ENCODE data around the gene SPRED1.
"Not testable (repeated sequence)": the region's sequence is repeated elsewhere in the genome, so short reads cannot be mapped to it uniquely, and the experiment has no call there.

The SPRED1 gene

GRCh38 chr15:38263996-38264395 is 11.4 kb downstream of the SPRED1 start:
- H3K9me3 ChIP-seq (ENCODE audit: low read length), result no peaks in the 10 kb centered on the region
- no peaks in the 10 kb centered on the region for H3K27me3 ChIP-seq (ENCODE audit: control insufficient read depth in 1 of 2, insufficient read depth in 2 of 2, low read length in 2 of 2)
- no peak overlapping the region for H3K27ac ChIP-seq (ENCODE audit: low read depth, low read length)
- no peak overlapping the region for H3K9ac ChIP-seq (ENCODE audit: low read length)
- no peak overlapping the region for H3K4me3 ChIP-seq (ENCODE audit: low read depth in 1 of 2, low read length in 2 of 2)
- peaks cover 17% of the 10 kb centered on the region for H3K4me1 ChIP-seq (ENCODE audit: insufficient read depth, low read length)
- no peaks in the 10 kb centered on the region for H3K36me3 ChIP-seq (ENCODE audit: insufficient read depth, low read length)

GRCh38 chr15:38266247-38266986 is 13.8 kb downstream of the SPRED1 start:
- H3K9ac ChIP-seq (ENCODE audit: low read length), result no peak overlapping the region
- H3K27ac ChIP-seq (ENCODE audit: low read depth, low read length), result no peak overlapping the region
- H3K9me3 ChIP-seq (ENCODE audit: low read length), result no peaks in the 10 kb centered on the region
- peaks cover 17% of the 10 kb centered on the region for H3K4me1 ChIP-seq (ENCODE audit: insufficient read depth, low read length)
- no peak overlapping the region for H3K4me3 ChIP-seq (ENCODE audit: low read depth in 1 of 2, low read length in 2 of 2)
- no peaks in the 10 kb centered on the region for H3K36me3 ChIP-seq (ENCODE audit: insufficient read depth, low read length)
- no peaks in the 10 kb centered on the region for H3K27me3 ChIP-seq (ENCODE audit: control insufficient read depth in 1 of 2, insufficient read depth in 2 of 2, low read length in 2 of 2)

DNA sequence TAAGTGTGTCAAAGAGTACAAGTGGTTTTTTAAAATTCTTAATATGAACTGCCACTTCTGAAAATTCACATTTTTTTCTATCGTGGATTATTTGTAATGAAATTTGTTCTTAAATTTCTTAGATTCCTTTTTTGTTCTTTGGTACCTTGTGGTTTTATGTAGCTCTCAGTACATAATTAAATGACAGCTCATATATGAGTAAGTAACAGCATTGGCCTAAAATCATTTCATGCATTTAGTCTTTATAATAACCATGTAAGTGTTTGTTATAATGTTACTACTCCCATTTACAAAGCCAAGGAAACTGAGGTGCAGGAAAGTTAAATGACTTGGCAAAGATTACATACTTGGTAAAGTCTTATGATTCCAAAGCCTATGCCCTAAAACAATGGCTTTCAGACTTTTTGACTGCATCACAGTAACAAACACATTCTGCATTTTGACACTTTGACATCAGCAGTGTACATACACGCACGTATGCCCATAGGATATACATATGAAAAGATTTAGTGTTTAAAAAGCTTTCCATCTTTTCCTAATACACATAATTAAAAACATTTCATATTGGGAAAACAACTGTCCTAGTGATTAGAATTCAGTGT is 14.9 kb downstream of the SPRED1 start:
- Histone ChIP-seq H3K4me1 (ENCODE audit: insufficient read depth, low read length) (peaks cover 17% of the 10 kb centered on the region), H3K9ac (ENCODE audit: low read length) (no peak overlapping the region), H3K27me3 (ENCODE audit: control insufficient read depth in 1 of 2, insufficient read depth in 2 of 2, low read length in 2 of 2) (no peaks in the 10 kb centered on the region), H3K4me3 (ENCODE audit: low read depth in 1 of 2, low read length in 2 of 2) (no peak overlapping the region), H3K27ac (ENCODE audit: low read depth, low read length) (no peak overlapping the region), H3K36me3 (ENCODE audit: insufficient read depth, low read length) (no peaks in the 10 kb centered on the region), H3K9me3 (ENCODE audit: low read length) (no peaks in the 10 kb centered on the region)

- H3K9ac ChIP-seq (ENCODE audit: low read length), result no peak overlapping the region
- H3K4me1 ChIP-seq (ENCODE audit: insufficient read depth, low read length), result peaks cover 17% of the 10 kb centered on the region
- H3K4me3 ChIP-seq (ENCODE audit: low read depth in 1 of 2, low read length in 2 of 2), result no peak overlapping the region
- no peaks in the 10 kb centered on the region for H3K27me3 ChIP-seq (ENCODE audit: control insufficient read depth in 1 of 2, insufficient read depth in 2 of 2, low read length in 2 of 2)
- H3K36me3 ChIP-seq (ENCODE audit: insufficient read depth, low read length), result no peaks in the 10 kb centered on the region
- no peak overlapping the region for H3K27ac ChIP-seq (ENCODE audit: low read depth, low read length)
- H3K9me3 ChIP-seq (ENCODE audit: low read length), result no peaks in the 10 kb centered on the region
Observed at GRCh38 chr15:38271144-38271543, 18.5 kb downstream of the SPRED1 start.

DNA sequence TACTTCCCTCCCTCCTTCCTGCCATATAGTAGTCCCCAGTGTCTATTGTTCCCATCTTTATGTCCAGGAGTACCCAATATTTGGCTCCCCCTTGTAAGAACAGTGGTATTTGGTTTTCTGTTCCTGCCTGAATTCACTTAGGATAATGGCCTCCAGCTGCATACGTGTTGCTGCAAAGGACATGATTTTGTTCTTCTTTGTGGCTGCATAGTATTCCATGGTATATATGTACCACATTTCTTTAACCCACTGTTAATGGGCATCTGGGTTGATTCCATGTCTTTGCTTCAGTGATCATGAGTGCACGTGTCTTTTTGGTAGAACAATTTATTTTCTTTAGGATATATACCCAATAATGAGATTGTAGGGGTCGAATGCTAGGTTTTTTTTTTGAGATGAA is 19.3 kb downstream of the SPRED1 start:
- H3K4me1 ChIP-seq (ENCODE audit: insufficient read depth, low read length), result peaks cover 12% of the 10 kb centered on the region

DNA sequence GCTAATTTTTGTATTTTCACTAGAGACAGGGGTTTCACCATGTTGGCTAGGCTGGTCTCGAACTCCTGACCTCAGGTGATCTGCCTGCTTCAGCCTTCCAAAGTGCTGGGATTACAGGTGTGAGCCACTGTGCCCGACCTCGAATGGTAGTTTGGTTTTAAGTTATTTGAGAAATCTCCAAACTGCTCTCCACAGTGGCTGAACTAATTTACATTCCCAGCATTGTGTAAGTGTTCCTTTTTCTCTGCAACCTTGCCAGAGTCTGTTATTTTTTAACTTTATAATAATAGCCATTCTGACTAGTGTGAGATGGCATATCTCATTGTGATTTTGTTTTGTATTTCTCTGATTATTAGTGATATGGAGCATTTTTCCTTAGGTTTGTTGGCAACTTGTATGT is 19.8 kb downstream of the SPRED1 start:
- H3K9me3 ChIP-seq (ENCODE audit: low read length); H3K27me3 ChIP-seq (ENCODE audit: control insufficient read depth in 1 of 2, insufficient read depth in 2 of 2, low read length in 2 of 2); H3K36me3 ChIP-seq (ENCODE audit: insufficient read depth, low read length); H3K27ac ChIP-seq (ENCODE audit: low read depth, low read length); H3K4me3 ChIP-seq (ENCODE audit: low read depth in 1 of 2, low read length in 2 of 2); H3K9ac ChIP-seq (ENCODE audit: low read length): not testable (repeated sequence)
- peaks cover 12% of the 10 kb centered on the region for H3K4me1 ChIP-seq (ENCODE audit: insufficient read depth, low read length)

More for the DNA sequence above, 19.3 kb downstream of the SPRED1 start:
- Histone ChIP-seq H3K27ac (ENCODE audit: low read depth, low read length) (no peak overlapping the region), H3K27me3 (ENCODE audit: control insufficient read depth in 1 of 2, insufficient read depth in 2 of 2, low read length in 2 of 2) (no peaks in the 10 kb centered on the region), H3K36me3 (ENCODE audit: insufficient read depth, low read length) (no peaks in the 10 kb centered on the region), H3K4me3 (ENCODE audit: low read depth in 1 of 2, low read length in 2 of 2) (no peak overlapping the region), H3K9ac (ENCODE audit: low read length) (no peak overlapping the region), H3K9me3 (ENCODE audit: low read length) (no peaks in the 10 kb centered on the region)

DNA sequence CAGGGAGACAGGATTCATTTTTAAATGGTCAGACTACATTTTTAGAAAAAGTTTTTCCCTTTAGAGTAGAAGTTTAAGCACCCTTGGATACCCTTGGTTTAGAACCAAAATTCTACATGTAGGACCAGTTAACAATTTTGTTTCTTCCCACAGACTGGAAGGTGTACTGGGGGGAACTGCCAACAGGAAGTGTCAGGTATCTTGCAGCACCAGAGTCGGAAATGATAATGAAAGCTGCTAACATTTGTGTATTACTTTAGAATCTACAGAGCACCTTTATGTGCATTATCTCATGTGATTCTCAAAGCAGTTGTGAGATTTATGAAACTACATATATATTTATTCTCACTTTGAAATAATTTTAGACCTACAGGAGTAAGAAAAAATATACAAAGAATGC is 21.5 kb downstream of the SPRED1 start:
- H3K27me3 ChIP-seq (ENCODE audit: control insufficient read depth in 1 of 2, insufficient read depth in 2 of 2, low read length in 2 of 2), result no peaks in the 10 kb centered on the region
- H3K4me1 ChIP-seq (ENCODE audit: insufficient read depth, low read length), result peaks cover 12% of the 10 kb centered on the region
- H3K27ac ChIP-seq (ENCODE audit: low read depth, low read length), result no peak overlapping the region
- H3K36me3 ChIP-seq (ENCODE audit: insufficient read depth, low read length), result no peaks in the 10 kb centered on the region
- no peak overlapping the region for H3K4me3 ChIP-seq (ENCODE audit: low read depth in 1 of 2, low read length in 2 of 2)
- H3K9ac ChIP-seq (ENCODE audit: low read length), result no peak overlapping the region
- no peaks in the 10 kb centered on the region for H3K9me3 ChIP-seq (ENCODE audit: low read length)

GRCh38 chr15:38275959-38276358 is 23.3 kb downstream of the SPRED1 start:
- Histone ChIP-seq H3K4me3 (ENCODE audit: low read depth in 1 of 2, low read length in 2 of 2) (no peak overlapping the region), H3K27ac (ENCODE audit: low read depth, low read length) (no peak overlapping the region), H3K36me3 (ENCODE audit: insufficient read depth, low read length) (no peaks in the 10 kb centered on the region), H3K9me3 (ENCODE audit: low read length) (no peaks in the 10 kb centered on the region), H3K9ac (ENCODE audit: low read length) (no peak overlapping the region), H3K4me1 (ENCODE audit: insufficient read depth, low read length) (peaks cover 12% of the 10 kb centered on the region), H3K27me3 (ENCODE audit: control insufficient read depth in 1 of 2, insufficient read depth in 2 of 2, low read length in 2 of 2) (no peaks in the 10 kb centered on the region)

- not testable (repeated sequence) for H3K9ac ChIP-seq (ENCODE audit: low read length); H3K4me3 ChIP-seq (ENCODE audit: low read depth in 1 of 2, low read length in 2 of 2); H3K27me3 ChIP-seq (ENCODE audit: control insufficient read depth in 1 of 2, insufficient read depth in 2 of 2, low read length in 2 of 2); H3K27ac ChIP-seq (ENCODE audit: low read depth, low read length); H3K36me3 ChIP-seq (ENCODE audit: insufficient read depth, low read length); H3K9me3 ChIP-seq (ENCODE audit: low read length)
- H3K4me1 ChIP-seq (ENCODE audit: insufficient read depth, low read length), result peaks cover 12% of the 10 kb centered on the region
Observed at GRCh38 chr15:38277281-38277680, 24.6 kb downstream of the SPRED1 start.

- no peaks in the 10 kb centered on the region for H3K4me1 ChIP-seq (ENCODE audit: insufficient read depth, low read length)
- no peak overlapping the region for H3K27ac ChIP-seq (ENCODE audit: low read depth, low read length)
- no peaks in the 10 kb centered on the region for H3K27me3 ChIP-seq (ENCODE audit: control insufficient read depth in 1 of 2, insufficient read depth in 2 of 2, low read length in 2 of 2)
- H3K36me3 ChIP-seq (ENCODE audit: insufficient read depth, low read length), result no peaks in the 10 kb centered on the region
- no peak overlapping the region for H3K4me3 ChIP-seq (ENCODE audit: low read depth in 1 of 2, low read length in 2 of 2)
- no peaks in the 10 kb centered on the region for H3K9me3 ChIP-seq (ENCODE audit: low read length)
- H3K9ac ChIP-seq (ENCODE audit: low read length), result no peak overlapping the region
Observed at GRCh38 chr15:38281031-38281430, 28.4 kb downstream of the SPRED1 start.

GRCh38 chr15:38283010-38283409 is 30.4 kb downstream of the SPRED1 start:
- H3K27ac ChIP-seq (ENCODE audit: low read depth, low read length), result no peak overlapping the region
- no peaks in the 10 kb centered on the region for H3K4me1 ChIP-seq (ENCODE audit: insufficient read depth, low read length)
- no peak overlapping the region for H3K4me3 ChIP-seq (ENCODE audit: low read depth in 1 of 2, low read length in 2 of 2)
- H3K36me3 ChIP-seq (ENCODE audit: insufficient read depth, low read length), result no peaks in the 10 kb centered on the region
- no peaks in the 10 kb centered on the region for H3K27me3 ChIP-seq (ENCODE audit: control insufficient read depth in 1 of 2, insufficient read depth in 2 of 2, low read length in 2 of 2)
- H3K9me3 ChIP-seq (ENCODE audit: low read length), result no peaks in the 10 kb centered on the region
- no peak overlapping the region for H3K9ac ChIP-seq (ENCODE audit: low read length)

- Histone ChIP-seq H3K36me3 (ENCODE audit: insufficient read depth, low read length) (no peaks in the 10 kb centered on the region), H3K4me3 (ENCODE audit: low read depth in 1 of 2, low read length in 2 of 2) (no peak overlapping the region), H3K4me1 (ENCODE audit: insufficient read depth, low read length) (no peaks in the 10 kb centered on the region), H3K9ac (ENCODE audit: low read length) (no peak overlapping the region), H3K27me3 (ENCODE audit: control insufficient read depth in 1 of 2, insufficient read depth in 2 of 2, low read length in 2 of 2) (no peaks in the 10 kb centered on the region), H3K27ac (ENCODE audit: low read depth, low read length) (no peak overlapping the region), H3K9me3 (ENCODE audit: low read length) (no peaks in the 10 kb centered on the region)
Observed at GRCh38 chr15:38285456-38285855, 32.8 kb downstream of the SPRED1 start.
